HepG2 (cell line): ENCODE data around the gene TUG1. TPM values are rescaled to one million over a fixed set of nuclear protein-coding genes. Genes with fewer than 3 reads are reported as not detected.

Experiments
- ARNT2 ChIP-seq: sonication (generic); formaldehyde crosslinking; IDR thresholded peaks from 2 replicates; pipeline ENCODE4 v1.8.0; 2022; ENCODE audit warnings: mild to moderate bottlenecking, low read depth, missing genetic modification reagents, moderate library complexity
- EEA1 ChIP-seq: sonication (generic); formaldehyde crosslinking; IDR thresholded peaks from 2 replicates; pipeline ENCODE4 v1.5.1; 2020; ENCODE audit warnings: mild to moderate bottlenecking, missing genetic modification reagents, borderline replicate concordance
- FOXA3 ChIP-seq: IDR thresholded peaks from 2 replicates; pipeline ENCODE4 v1.6.1; 2016; ENCODE audit warnings: missing genetic modification reagents, missing compliant biosample characterization
- HNRNPL ChIP-seq: fragments of 200-400 bp; formaldehyde crosslinking; IDR thresholded peaks from 2 replicates; pipeline ENCODE4 v1.6.1; 2017; ENCODE audit warnings: mild to moderate bottlenecking, low read depth, low read length
- KLF12 ChIP-seq: sonication (generic); formaldehyde crosslinking; IDR thresholded peaks from 2 replicates; pipeline ENCODE4 v1.4.0; 2020; ENCODE audit warnings: missing genetic modification reagents, borderline replicate concordance
- MAF1 ChIP-seq: sonication (generic); formaldehyde crosslinking; IDR thresholded peaks from 2 replicates; pipeline ENCODE4 v1.5.0; 2020; ENCODE audit warnings: missing genetic modification reagents, borderline replicate concordance
- PRMT3 ChIP-seq: sonication (generic); formaldehyde crosslinking; IDR thresholded peaks from 2 replicates; pipeline ENCODE4 v1.8.1; 2022; ENCODE audit warnings: low read depth, mild to moderate bottlenecking, moderate library complexity, missing genetic modification reagents, borderline replicate concordance
- SKI ChIP-seq: fragments of 450-650 bp; IDR thresholded peaks from one replicate; pipeline ENCODE4 v1.6.1; 2018; ENCODE audit warnings: mild to moderate bottlenecking; ENCODE audit not compliant: partially characterized antibody
- TEAD2 ChIP-seq: sonication (generic); formaldehyde crosslinking; IDR thresholded peaks from 2 replicates; pipeline ENCODE4 v1.9.0; 2021; ENCODE audit warnings: missing genetic modification reagents
- THYN1 ChIP-seq: sonication (generic); formaldehyde crosslinking; IDR thresholded peaks from 2 replicates; pipeline ENCODE4 v1.8.1; 2023; ENCODE audit warnings: low read depth, mild to moderate bottlenecking, moderate library complexity, missing genetic modification reagents, borderline replicate concordance
- ZNF766 ChIP-seq: sonication (generic); formaldehyde crosslinking; IDR thresholded peaks from 2 replicates; pipeline ENCODE4 v1.5.0; 2020; ENCODE audit warnings: missing genetic modification reagents, borderline replicate concordance
- ZNF777 ChIP-seq: sonication (generic); formaldehyde crosslinking; IDR thresholded peaks from 2 replicates; pipeline ENCODE4 v1.4.0; 2020; ENCODE audit warnings: missing genetic modification reagents
- ZNF83 ChIP-seq: sonication (generic); formaldehyde crosslinking; IDR thresholded peaks from 2 replicates; pipeline ENCODE4 v1.4.0; 2020; ENCODE audit warnings: missing genetic modification reagents, mild to moderate bottlenecking, borderline replicate concordance
- ZZZ3 ChIP-seq: sonication (generic); formaldehyde crosslinking; IDR thresholded peaks from 2 replicates; pipeline ENCODE4 v1.4.0; 2020; ENCODE audit warnings: missing genetic modification reagents, mild to moderate bottlenecking, borderline replicate concordance
- polyA plus RNA-seq, 8 experiments: library from polyadenylated mRNA; depleted of rRNA in 3 of 8; stranded (reverse) in 7 of 8; unstranded in 1 of 8; fragments of >200 nt; fragmentation: Illumina TruSeq in 4 of 8; extraction: Trizol in 4 of 8; gene quantifications; 2 replicates each; pipeline versions ENCODE4 v1.2.1 to v1.2.3, GENCODE V29; 2011 to 2016; ENCODE audit warnings: low read depth in 4 of 8, missing spikeins in 1 of 8, mixed read lengths in 1 of 8; ENCODE audit not compliant: insufficient read depth in 1 of 8
- total RNA-seq, 5 experiments: library from RNA; depleted of rRNA; stranded (reverse); fragments of >200 nt; fragmentation: Illumina TruSeq; extraction: Trizol; gene quantifications; 2 replicates each; pipeline ENCODE4 v1.2.3, GENCODE V29; 2016; ENCODE audit warnings: low read depth in 1 of 5
- TF ChIP-seq, protein P1 (sequence below): sonication (generic); formaldehyde crosslinking; IDR thresholded peaks from 2 replicates; pipeline ENCODE4 v1.5.0; 2020; ENCODE audit warnings: mild to moderate bottlenecking, missing genetic modification reagents, borderline replicate concordance
- TF ChIP-seq, protein P2 (sequence below): sonication (generic); formaldehyde crosslinking; IDR thresholded peaks from 2 replicates; pipeline ENCODE4 v1.5.0; 2020; ENCODE audit warnings: missing genetic modification reagents
- TF ChIP-seq, protein P3 (sequence below): sonication (generic); formaldehyde crosslinking; conservative IDR thresholded peaks from 2 replicates; pipeline ENCODE4 v1.4.0; 2020; ENCODE audit warnings: missing genetic modification reagents
- TF ChIP-seq, protein P4 (sequence below): sonication (generic); formaldehyde crosslinking; IDR thresholded peaks from 2 replicates; pipeline ENCODE4 v1.4.0; 2020; ENCODE audit warnings: missing genetic modification reagents; ENCODE audit errors: not compliant biosample characterization

TUG1 gene
- total and polyA plus RNA-seq, 2 of the 13 experiments (the other 11 are each of a cell fraction or from before 2014, with no cell fraction given), result 35.2 to 122 TPM

DNA sequence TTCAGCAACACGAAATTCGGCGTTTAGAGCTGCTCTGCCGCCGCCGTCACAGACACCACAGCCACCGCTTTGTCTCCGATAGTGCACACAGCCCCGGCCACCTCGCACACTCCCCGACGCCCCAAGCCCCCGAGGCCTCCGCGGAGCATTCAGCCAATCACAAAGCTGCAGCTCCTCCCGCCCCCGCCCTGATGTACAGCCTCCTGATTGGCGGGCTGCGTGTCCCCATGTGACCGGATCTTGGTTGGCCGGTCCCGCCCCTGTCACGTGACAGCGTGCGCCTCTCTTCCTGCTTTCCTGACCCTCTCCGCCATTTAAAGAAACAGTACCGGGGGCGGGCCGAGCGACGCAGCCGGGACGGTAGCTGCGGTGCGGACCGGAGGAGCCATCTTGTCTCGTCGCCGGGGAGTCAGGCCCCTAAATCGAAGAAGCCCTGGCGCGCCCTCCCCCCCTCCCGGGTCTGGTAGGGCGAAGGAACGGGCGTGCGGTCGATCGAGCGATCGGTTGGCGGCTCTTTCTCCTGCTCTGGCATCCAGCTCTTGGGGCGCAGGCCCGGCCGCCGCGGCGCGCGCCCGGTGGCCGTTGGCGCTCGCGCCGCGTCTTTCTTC is at the start of gene TUG1 (continued):
- TF ChIP-seq EEA1 (CRISPR knock-in tag) (no peak; the same call in none of the 2 replicates), KLF12 (CRISPR knock-in tag) (0 out of 2 replicates have a peak, but pooled peaks have one; percentile 73), FOXA3 (0 out of 2 replicates have a peak, but pooled peaks have one; percentile 44), THYN1 (CRISPR knock-in tag) (no peak), ZNF83 (CRISPR knock-in tag) (no peak), ZNF777 (CRISPR knock-in tag) (peak; percentile 35), MAF1 (no peak; the same call in 1 of the 2 replicates), PRMT3 (CRISPR knock-in tag) (0 out of 2 replicates have a peak, but pooled peaks have one; percentile 33), ZZZ3 (CRISPR knock-in tag) (peak; percentile 77; the same call in 1 of the 2 replicates), SKI (peak; percentile 24), HNRNPL (0 out of 2 replicates have a peak, but pooled peaks have one; percentile 33), TEAD2 (no peak), ZNF766 (peak; percentile 29; the same call in 1 of the 2 replicates), ARNT2 (CRISPR knock-in tag) (0 out of 2 replicates have a peak, but pooled peaks have one; percentile 39)
- TF ChIP-seq, protein P1, sequence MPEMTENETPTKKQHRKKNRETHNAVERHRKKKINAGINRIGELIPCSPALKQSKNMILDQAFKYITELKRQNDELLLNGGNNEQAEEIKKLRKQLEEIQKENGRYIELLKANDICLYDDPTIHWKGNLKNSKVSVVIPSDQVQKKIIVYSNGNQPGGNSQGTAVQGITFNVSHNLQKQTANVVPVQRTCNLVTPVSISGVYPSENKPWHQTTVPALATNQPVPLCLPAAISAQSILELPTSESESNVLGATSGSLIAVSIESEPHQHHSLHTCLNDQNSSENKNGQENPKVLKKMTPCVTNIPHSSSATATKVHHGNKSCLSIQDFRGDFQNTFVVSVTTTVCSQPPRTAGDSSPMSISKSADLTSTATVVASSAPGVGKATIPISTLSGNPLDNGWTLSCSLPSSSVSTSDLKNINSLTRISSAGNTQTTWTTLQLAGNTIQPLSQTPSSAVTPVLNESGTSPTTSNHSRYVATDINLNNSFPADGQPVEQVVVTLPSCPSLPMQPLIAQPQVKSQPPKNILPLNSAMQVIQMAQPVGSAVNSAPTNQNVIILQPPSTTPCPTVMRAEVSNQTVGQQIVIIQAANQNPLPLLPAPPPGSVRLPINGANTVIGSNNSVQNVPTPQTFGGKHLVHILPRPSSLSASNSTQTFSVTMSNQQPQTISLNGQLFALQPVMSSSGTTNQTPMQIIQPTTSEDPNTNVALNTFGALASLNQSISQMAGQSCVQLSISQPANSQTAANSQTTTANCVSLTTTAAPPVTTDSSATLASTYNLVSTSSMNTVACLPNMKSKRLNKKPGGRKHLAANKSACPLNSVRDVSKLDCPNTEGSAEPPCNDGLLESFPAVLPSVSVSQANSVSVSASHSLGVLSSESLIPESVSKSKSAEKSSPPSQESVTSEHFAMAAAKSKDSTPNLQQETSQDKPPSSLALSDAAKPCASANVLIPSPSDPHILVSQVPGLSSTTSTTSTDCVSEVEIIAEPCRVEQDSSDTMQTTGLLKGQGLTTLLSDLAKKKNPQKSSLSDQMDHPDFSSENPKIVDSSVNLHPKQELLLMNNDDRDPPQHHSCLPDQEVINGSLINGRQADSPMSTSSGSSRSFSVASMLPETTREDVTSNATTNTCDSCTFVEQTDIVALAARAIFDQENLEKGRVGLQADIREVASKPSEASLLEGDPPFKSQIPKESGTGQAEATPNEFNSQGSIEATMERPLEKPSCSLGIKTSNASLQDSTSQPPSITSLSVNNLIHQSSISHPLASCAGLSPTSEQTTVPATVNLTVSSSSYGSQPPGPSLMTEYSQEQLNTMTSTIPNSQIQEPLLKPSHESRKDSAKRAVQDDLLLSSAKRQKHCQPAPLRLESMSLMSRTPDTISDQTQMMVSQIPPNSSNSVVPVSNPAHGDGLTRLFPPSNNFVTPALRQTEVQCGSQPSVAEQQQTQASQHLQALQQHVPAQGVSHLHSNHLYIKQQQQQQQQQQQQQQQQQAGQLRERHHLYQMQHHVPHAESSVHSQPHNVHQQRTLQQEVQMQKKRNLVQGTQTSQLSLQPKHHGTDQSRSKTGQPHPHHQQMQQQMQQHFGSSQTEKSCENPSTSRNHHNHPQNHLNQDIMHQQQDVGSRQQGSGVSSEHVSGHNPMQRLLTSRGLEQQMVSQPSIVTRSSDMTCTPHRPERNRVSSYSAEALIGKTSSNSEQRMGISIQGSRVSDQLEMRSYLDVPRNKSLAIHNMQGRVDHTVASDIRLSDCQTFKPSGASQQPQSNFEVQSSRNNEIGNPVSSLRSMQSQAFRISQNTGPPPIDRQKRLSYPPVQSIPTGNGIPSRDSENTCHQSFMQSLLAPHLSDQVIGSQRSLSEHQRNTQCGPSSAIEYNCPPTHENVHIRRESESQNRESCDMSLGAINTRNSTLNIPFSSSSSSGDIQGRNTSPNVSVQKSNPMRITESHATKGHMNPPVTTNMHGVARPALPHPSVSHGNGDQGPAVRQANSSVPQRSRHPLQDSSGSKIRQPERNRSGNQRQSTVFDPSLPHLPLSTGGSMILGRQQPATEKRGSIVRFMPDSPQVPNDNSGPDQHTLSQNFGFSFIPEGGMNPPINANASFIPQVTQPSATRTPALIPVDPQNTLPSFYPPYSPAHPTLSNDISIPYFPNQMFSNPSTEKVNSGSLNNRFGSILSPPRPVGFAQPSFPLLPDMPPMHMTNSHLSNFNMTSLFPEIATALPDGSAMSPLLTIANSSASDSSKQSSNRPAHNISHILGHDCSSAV (CRISPR knock-in tag), result no peak
- TF ChIP-seq, protein P2, sequence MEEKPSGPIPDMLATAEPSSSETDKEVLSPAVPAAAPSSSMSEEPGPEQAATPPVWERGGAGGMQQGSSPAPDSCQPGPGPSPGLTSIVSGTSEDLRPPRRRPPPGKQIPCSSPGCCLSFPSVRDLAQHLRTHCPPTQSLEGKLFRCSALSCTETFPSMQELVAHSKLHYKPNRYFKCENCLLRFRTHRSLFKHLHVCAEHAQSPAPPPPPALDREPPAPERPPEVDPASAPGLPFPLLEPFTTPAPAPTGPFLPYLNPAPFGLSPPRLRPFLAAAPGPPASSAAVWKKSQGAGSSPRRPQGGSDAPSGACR (CRISPR knock-in tag), result no peak
- TF ChIP-seq, protein P3, sequence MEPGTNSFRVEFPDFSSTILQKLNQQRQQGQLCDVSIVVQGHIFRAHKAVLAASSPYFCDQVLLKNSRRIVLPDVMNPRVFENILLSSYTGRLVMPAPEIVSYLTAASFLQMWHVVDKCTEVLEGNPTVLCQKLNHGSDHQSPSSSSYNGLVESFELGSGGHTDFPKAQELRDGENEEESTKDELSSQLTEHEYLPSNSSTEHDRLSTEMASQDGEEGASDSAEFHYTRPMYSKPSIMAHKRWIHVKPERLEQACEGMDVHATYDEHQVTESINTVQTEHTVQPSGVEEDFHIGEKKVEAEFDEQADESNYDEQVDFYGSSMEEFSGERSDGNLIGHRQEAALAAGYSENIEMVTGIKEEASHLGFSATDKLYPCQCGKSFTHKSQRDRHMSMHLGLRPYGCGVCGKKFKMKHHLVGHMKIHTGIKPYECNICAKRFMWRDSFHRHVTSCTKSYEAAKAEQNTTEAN (CRISPR knock-in tag), result peak; percentile 83
- TF ChIP-seq, protein P4, sequence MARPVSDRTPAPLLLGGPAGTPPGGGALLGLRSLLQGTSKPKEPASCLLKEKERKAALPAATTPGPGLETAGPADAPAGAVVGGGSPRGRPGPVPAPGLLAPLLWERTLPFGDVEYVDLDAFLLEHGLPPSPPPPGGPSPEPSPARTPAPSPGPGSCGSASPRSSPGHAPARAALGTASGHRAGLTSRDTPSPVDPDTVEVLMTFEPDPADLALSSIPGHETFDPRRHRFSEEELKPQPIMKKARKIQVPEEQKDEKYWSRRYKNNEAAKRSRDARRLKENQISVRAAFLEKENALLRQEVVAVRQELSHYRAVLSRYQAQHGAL (CRISPR knock-in tag), result peak; percentile 63
